Breast epithelium (tissue), 4 donors: Measurements from ENCODE around the gene KIF22. TPM values are rescaled to one million over a fixed set of nuclear protein-coding genes. Genes with fewer than 3 reads are reported as not detected.
A peak's percentile ranks its signal among the peaks of the same experiment; 100 is the strongest.

Source experiments
- DNase-seq, 2 donors: peaks; one replicate each; pipeline ENCODE4 v3.0.0-alpha.2; 2019; ENCODE audit warnings: low spot score in 2 of 2
- H3K27ac ChIP-seq, 2 donors: fragments of 200-600 bp; sonication (generic) in 1 of 2; one replicate each; pipeline ENCODE4 v1.5.1; 2016 to 2019; ENCODE audit warnings: mild to moderate bottlenecking in 1 of 2
- H3K27me3 ChIP-seq, 2 donors: fragments of 200-600 bp; sonication (generic) in 1 of 2; one replicate each; pipeline versions ENCODE4 v1.5.1 to v1.6.0; 2017 to 2019; ENCODE audit warnings: control low read depth in 1 of 2, mild to moderate bottlenecking in 1 of 2
- H3K36me3 ChIP-seq: fragments of 200-600 bp; one replicate; pipeline ENCODE4 v1.5.1; 2019
- H3K4me1 ChIP-seq, 2 donors: fragments of 200-600 bp; sonication (generic); one replicate each; pipeline ENCODE4 v1.5.1; 2016 to 2019; ENCODE audit warnings: control low read depth in 1 of 2
- H3K4me3 ChIP-seq, 3 donors: fragments of 200-600 bp; sonication (generic); 1 replicate in 2 of 3; 2 replicates in 1 of 3; pipeline ENCODE4 v1.5.1; 2016 to 2019; ENCODE audit warnings: mild to moderate bottlenecking in 3 of 3, moderate library complexity in 2 of 3
- H3K9me3 ChIP-seq, 2 donors: fragments of 200-600 bp; sonication (generic) in 1 of 2; one replicate each; pipeline ENCODE4 v1.5.1; 2016 to 2019; ENCODE audit warnings: control low read depth in 1 of 2
- POLR2A ChIP-seq: fragments of 450-650 bp; IDR thresholded peaks from one replicate; pipeline ENCODE4 v1.6.1; 2016; ENCODE audit warnings: antibody characterized with exemption, mild to moderate bottlenecking, moderate library complexity
- POLR2AphosphoS5 ChIP-seq, 3 donors: sonication (generic); formaldehyde crosslinking; IDR thresholded peaks; one replicate each; pipeline ENCODE4 v1.6.1; 2017; ENCODE audit warnings: antibody characterized with exemption in 3 of 3
- intact Hi-C: fragments of 100-400 bp; cut with DNase I; formaldehyde crosslinking; loops from one replicate; pipeline ENCODE4 v1.15.1; 2023; ENCODE audit warnings: low total_unique reads
- total RNA-seq, 3 donors: library from RNA; depleted of rRNA; stranded (reverse); fragments of >200 nt; gene quantifications; one replicate each; pipeline ENCODE4 v1.1.0, GENCODE V29; 2016
- TF ChIP-seq, protein P1 (sequence below), 3 donors: fragments of 450-650 bp; IDR thresholded peaks; one replicate each; pipeline ENCODE4 v1.5.1; 2016 to 2017; ENCODE audit warnings: antibody characterized with exemption in 3 of 3, mild to moderate bottlenecking in 3 of 3, moderate library complexity in 3 of 3

The KIF22 gene
- total RNA-seq, 3 donors from 2014 or later = 16.3 to 50.2 (median 22.3) TPM

DNA sequence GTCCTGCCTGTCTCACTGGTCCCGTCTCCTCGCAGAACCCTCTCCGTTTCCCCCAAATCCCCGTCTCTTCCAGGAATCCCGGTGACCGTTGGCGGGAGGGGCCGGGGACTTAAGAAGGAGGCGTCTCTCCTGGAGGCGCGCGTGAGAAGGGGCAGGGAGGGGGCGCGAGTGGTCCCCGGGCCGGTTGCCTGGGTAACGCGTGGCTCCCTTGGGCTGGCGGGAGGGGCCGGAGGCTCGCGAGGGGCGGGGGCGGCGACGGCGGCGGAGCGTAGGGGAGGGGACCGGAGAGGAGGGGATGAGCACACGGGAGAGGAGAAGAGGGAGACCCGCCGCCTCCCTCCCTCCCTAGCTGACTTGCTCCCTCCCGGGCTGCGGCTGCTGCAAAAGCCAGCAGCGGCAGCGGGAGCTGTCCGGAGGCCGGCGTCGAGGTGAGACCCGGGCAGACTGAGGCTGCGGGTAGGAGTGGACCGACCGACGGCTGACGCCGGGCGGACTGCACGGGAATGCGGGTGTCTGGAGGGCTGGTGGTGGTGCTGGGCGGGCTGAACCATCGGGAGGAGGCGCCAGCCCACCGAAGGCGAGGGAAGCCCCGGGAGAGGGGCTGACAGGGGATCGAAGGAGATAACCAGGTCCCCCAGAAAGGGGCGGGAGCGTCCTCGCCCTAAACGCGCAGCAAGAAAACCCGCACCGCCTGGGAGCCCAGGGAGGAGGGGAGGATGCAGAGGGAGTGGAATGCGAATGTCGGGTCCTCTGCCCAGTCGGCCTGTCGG lies 21.5 kb downstream of the KIF22 start, which contains the start of gene PRRT2:
Gene PRRT2, plus strand, starts transcription at position 298 of the 770 bp plus-strand sequence. CDS start 862 bp downstream, outside the sequence.
- TF ChIP-seq POLR2A (no peak), POLR2AphosphoS5 (IDR thresholded peaks at IDR 0.05) (no peak)
- TF ChIP-seq, protein P1, sequence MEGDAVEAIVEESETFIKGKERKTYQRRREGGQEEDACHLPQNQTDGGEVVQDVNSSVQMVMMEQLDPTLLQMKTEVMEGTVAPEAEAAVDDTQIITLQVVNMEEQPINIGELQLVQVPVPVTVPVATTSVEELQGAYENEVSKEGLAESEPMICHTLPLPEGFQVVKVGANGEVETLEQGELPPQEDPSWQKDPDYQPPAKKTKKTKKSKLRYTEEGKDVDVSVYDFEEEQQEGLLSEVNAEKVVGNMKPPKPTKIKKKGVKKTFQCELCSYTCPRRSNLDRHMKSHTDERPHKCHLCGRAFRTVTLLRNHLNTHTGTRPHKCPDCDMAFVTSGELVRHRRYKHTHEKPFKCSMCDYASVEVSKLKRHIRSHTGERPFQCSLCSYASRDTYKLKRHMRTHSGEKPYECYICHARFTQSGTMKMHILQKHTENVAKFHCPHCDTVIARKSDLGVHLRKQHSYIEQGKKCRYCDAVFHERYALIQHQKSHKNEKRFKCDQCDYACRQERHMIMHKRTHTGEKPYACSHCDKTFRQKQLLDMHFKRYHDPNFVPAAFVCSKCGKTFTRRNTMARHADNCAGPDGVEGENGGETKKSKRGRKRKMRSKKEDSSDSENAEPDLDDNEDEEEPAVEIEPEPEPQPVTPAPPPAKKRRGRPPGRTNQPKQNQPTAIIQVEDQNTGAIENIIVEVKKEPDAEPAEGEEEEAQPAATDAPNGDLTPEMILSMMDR (IDR thresholded peaks at IDR 0.05) = no peak
- Histone ChIP-seq H3K27ac (peak within 1 kb of the TSS; percentile 89 to 99), H3K4me3 (peak within 1 kb of the TSS; percentile 42 to 70 (median 59)), H3K9me3 (no peaks in the 10 kb centered on the region), H3K27me3 (no peaks in the 10 kb centered on the region), H3K36me3 (no peaks in the 10 kb centered on the region), H3K4me1 (peaks cover 8 to 23% of the 10 kb centered on the region in 2 donors)
- DNase-seq = no peak
- intact Hi-C loops = no loop called here

DNA sequence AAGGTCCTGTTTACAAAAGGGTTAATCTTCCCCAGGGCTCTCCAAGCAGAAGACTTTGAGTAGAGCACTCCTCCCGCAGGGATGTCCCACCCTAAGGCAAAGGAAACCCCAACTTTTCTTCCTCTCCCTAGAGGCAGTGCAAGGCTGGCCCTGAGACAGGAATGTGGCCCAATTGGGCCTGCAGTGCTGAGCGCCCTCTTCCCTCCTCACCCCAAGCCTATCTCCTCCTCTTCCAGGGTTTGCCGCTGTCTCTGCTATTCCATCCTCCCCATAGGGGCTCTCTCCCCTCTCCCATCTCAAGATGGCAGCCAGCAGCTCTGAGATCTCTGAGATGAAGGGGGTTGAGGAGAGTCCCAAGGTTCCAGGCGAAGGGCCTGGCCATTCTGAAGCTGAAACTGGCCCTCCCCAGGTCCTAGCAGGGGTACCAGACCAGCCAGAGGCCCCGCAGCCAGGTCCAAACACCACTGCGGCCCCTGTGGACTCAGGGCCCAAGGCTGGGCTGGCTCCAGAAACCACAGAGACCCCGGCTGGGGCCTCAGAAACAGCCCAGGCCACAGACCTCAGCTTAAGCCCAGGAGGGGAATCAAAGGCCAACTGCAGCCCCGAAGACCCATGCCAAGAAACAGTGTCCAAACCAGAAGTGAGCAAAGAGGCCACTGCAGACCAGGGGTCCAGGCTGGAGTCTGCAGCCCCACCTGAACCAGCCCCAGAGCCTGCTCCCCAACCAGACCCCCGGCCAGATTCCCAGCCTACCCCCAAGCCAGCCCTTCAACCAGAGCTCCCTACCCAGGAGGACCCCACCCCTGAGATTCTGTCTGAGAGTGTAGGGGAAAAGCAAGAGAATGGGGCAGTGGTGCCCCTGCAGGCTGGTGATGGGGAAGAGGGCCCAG lies 22.4 kb downstream of the KIF22 start:
- Histone ChIP-seq H3K27ac (peak overlapping the region; percentile 89 to 99), H3K9me3 (no peaks in the 10 kb centered on the region), H3K4me3 (peak overlapping the region; percentile 42 to 70 (median 59)), H3K36me3 (no peaks in the 10 kb centered on the region), H3K4me1 (peaks cover 8 to 22% of the 10 kb centered on the region in 2 donors), H3K27me3 (no peaks in the 10 kb centered on the region)
- DNase-seq = no peak
- no peak for TF ChIP-seq POLR2AphosphoS5 (IDR thresholded peaks at IDR 0.05)
- TF ChIP-seq, protein P1 (IDR thresholded peaks at IDR 0.05) = no peak
- no peak for TF ChIP-seq POLR2A
- intact Hi-C loops = no loop called here

DNA sequence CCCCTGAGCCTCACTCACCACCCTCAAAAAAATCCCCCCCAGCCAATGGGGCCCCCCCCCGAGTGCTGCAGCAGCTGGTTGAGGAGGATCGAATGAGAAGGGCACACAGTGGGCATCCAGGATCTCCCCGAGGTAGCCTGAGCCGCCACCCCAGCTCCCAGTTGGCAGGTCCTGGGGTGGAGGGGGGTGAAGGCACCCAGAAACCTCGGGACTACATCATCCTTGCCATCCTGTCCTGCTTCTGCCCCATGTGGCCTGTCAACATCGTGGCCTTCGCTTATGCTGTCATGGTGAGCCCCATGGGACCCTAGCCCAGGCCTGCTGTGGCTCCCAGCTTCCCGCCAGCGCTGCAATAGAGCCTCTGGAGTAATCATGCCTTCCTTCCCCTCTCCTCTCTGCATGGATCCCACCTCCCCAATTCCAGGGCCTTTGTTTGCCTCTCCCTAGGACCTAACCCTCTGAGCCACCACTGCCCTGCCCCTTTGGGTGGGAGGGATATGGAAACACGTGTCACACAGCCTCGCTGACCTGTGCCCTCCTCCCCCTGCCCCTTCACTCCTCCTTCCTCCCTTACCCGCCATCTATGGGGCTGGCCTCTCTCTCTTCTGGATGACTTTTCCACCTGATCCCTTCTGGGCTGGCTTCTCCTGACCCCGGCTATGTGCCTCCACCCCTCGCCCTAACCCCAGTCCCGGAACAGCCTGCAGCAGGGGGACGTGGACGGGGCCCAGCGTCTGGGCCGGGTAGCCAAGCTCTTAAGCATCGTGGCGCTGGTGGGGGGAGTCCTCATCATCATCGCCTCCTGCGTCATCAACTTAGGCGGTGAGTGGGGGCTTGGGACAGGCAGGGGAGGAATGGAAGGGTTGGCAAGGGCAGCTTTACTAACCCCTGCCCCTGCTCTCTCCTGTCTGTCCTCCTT lies 23.4 kb downstream of the KIF22 start:
- Histone ChIP-seq H3K4me3 (no peak overlapping the region), H3K27me3 (no peaks in the 10 kb centered on the region), H3K27ac (peak overlapping the region in 1 of 2 donors; percentile 99), H3K4me1 (peaks cover 3 to 13% of the 10 kb centered on the region in 2 donors), H3K36me3 (no peaks in the 10 kb centered on the region), H3K9me3 (no peaks in the 10 kb centered on the region)
- intact Hi-C loops = no loop called here
- DNase-seq = no peak
- TF ChIP-seq POLR2AphosphoS5 (IDR thresholded peaks at IDR 0.05) (no peak), POLR2A (no peak)
- TF ChIP-seq, protein P1 (IDR thresholded peaks at IDR 0.05) = no peak

DNA sequence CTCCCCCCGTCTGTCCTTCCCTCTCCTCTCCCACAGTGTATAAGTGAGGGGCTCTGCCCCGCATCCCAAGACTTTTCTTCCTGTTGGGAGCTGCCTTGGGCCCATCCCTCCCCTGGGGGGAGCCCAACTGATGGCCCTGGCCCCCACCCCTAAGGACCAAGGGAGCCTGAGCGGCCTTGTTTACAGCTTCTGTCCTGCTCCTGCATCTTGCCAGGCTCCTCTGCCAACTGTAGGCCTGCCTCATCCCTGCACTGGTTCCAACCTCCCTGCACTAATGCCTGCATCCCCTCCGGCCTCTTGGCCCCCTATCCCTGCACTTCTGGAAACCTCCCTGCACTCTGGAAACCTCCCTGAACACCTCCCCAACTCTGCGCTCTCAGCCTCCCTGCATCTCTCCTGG lies 24.0 kb downstream of the KIF22 start:
- H3K36me3 ChIP-seq = no peaks in the 10 kb centered on the region
- DNase-seq = no peak
- H3K4me3 ChIP-seq = no peak overlapping the region
- peaks cover 3 to 9% of the 10 kb centered on the region in 2 donors for H3K4me1 ChIP-seq
- intact Hi-C loops = no loop called here
- no peaks in the 10 kb centered on the region for H3K27me3 ChIP-seq
- TF ChIP-seq, protein P1 (IDR thresholded peaks at IDR 0.05) = no peak
- TF ChIP-seq POLR2AphosphoS5 (IDR thresholded peaks at IDR 0.05) (no peak), POLR2A (no peak)
- H3K27ac ChIP-seq = peak overlapping the region in 1 of 2 donors; percentile 83
- no peaks in the 10 kb centered on the region for H3K9me3 ChIP-seq
